Measurements from ENCODE around the gene SPRR4.

DNA sequence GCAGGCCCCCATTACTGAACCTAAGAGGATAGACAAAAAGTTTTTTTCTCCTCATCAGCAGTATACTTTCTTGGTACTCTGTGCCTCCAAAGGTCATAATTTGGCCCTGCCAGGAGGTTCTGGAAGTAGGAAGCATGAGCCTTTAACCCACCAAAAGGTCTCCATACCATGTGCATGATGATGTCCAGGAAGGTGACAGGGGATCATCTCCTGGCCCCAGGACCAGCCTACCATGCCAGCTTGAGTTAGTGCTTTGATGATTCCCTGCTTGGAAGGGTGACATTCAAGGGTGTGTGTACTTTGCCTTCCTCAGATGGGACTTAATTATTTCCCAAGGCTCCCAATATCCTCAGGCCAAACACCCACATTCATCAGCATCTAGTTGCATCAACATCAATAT is 7.2 kb downstream of the SPRR4 start:
- TF ChIP-seq, protein P1, sequence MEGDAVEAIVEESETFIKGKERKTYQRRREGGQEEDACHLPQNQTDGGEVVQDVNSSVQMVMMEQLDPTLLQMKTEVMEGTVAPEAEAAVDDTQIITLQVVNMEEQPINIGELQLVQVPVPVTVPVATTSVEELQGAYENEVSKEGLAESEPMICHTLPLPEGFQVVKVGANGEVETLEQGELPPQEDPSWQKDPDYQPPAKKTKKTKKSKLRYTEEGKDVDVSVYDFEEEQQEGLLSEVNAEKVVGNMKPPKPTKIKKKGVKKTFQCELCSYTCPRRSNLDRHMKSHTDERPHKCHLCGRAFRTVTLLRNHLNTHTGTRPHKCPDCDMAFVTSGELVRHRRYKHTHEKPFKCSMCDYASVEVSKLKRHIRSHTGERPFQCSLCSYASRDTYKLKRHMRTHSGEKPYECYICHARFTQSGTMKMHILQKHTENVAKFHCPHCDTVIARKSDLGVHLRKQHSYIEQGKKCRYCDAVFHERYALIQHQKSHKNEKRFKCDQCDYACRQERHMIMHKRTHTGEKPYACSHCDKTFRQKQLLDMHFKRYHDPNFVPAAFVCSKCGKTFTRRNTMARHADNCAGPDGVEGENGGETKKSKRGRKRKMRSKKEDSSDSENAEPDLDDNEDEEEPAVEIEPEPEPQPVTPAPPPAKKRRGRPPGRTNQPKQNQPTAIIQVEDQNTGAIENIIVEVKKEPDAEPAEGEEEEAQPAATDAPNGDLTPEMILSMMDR (conservative IDR thresholded peaks at IDR 0.05; ENCODE audit: low read depth, low read length), result no peak
- TF ChIP-seq EZH2 (IDR thresholded peaks at IDR 0.05; ENCODE audit: low read length, unreplicated experiment) (no peak), EZH2phosphoT487 (IDR thresholded peaks at IDR 0.05; ENCODE audit: borderline replicate concordance, low read length) (no peak)

All from PC-3 (cell line).